Measurements from ENCODE around the gene D2HGDH. TPM values are rescaled to one million over a fixed set of nuclear protein-coding genes. Genes with fewer than 3 reads are reported as not detected.

The D2HGDH gene
- total and polyA plus RNA-seq, 2 of the 13 experiments (the other 11 are each of a cell fraction or from before 2014, with no cell fraction given), result 19.2 to 20.3 TPM

- no peak for TF ChIP-seq DZIP1 (CRISPR knock-in tag; IDR thresholded peaks at IDR 0.05)
- TF ChIP-seq ZFP91 (CRISPR knock-in tag; IDR thresholded peaks at IDR 0.05; ENCODE audit: borderline replicate concordance), result no peak
- TF ChIP-seq ZNF747 (CRISPR knock-in tag; IDR thresholded peaks at IDR 0.05; ENCODE audit: borderline replicate concordance), result no peak
- no peak for TF ChIP-seq ZNF792 (CRISPR knock-in tag; IDR thresholded peaks at IDR 0.05)
- TF ChIP-seq ZBTB8A (CRISPR knock-in tag; IDR thresholded peaks at IDR 0.05; ENCODE audit: borderline replicate concordance, low read depth), result no peak
- no peak for TF ChIP-seq RFX1 (IDR thresholded peaks at IDR 0.05)
Measured at GRCh38 chr2:241796209-241796608, 61.8 kb downstream of the D2HGDH start (continued).

- no peak overlapping the region for H2AFZ ChIP-seq (ENCODE audit: low read length)
- in situ Hi-C loops (cut with HindIII; ENCODE audit: extremely low pct_ligation_motif_present, low pct_unique_long_range_greater_than_20kb), result no loop called here
- ChIA-PET CTCF (ENCODE audit: low intra/inter-chr PET ratio, low total read pairs) (no interaction called here), POLR2A (interaction anchor here (1.3 kb wide), 1 partner anchor 13 kb away, joined by 3 read pairs; the partner anchor contains the start of gene NEU4)
- peak; percentile 20 for TF ChIP-seq AGO2 (optimal IDR thresholded peaks at IDR 0.05; ENCODE audit: low read depth, low read length)
- TF ChIP-seq ZNF121 (CRISPR knock-in tag; IDR thresholded peaks at IDR 0.05), result peak; percentile 69; the same call in 1 of the 2 replicates
- TF ChIP-seq ZNF597 (CRISPR knock-in tag; IDR thresholded peaks at IDR 0.05), result no peak
- FAIRE-seq (no peak), DNase-seq (ENCODE audit: low spot score) (no peak), ATAC-seq (no peak)
- H3K4me2 ChIP-seq (ENCODE audit: low read depth, low read length), result no peak overlapping the region
- H3K27me3 ChIP-seq (ENCODE audit: control insufficient read depth in 1 of 2, insufficient read depth in 2 of 2, low read length in 2 of 2), result no peaks in the 10 kb centered on the region; a peak in 1 of 5 replicates
- no peaks in the 10 kb centered on the region for H4K20me1 ChIP-seq (ENCODE audit: insufficient read depth, low read length)
- no peaks in the 10 kb centered on the region for H3K9me3 ChIP-seq (ENCODE audit: low read length)
- WGBS (ENCODE audit: low lambda C conversion rate), result 80% methylated on average over 13 of the region's 13 CpGs
- no peaks in the 10 kb centered on the region for H3K36me3 ChIP-seq (replicated peaks in 1 of 2; ENCODE audit: control insufficient read depth in 1 of 2, insufficient read depth in 2 of 2, low read length in 2 of 2)
- no peaks in the 10 kb centered on the region for H3K79me2 ChIP-seq (ENCODE audit: insufficient read depth, low read length)
- no peak overlapping the region for H3K4me3 ChIP-seq (replicated peaks in 1 of 3; ENCODE audit: insufficient read depth in 1 of 3, low read depth in 2 of 3, low read length in 3 of 3)
- intact Hi-C loops (cut with micrococcal nuclease; ENCODE audit: unreplicated experiment), result no loop called here
- H3K27ac ChIP-seq (ENCODE audit: extremely low read length, insufficient read depth, low read length), result no peak overlapping the region
- peaks cover 24% of the 10 kb centered on the region for H3K4me1 ChIP-seq (ENCODE audit: insufficient read depth, low read length)
- BruUV-seq (replicated peaks), result no TSS peak
- H3K9ac ChIP-seq (ENCODE audit: insufficient read depth, low read depth, low read length), result no peak overlapping the region
Measured at GRCh38 chr2:241796610-241797138, 62.2 kb downstream of the D2HGDH start.

Measured in HepG2 (cell line).